ENCODE data around the gene FGD5. TPM values are rescaled to one million over a fixed set of nuclear protein-coding genes. Genes with fewer than 3 reads are reported as not detected.

FGD5 gene
- total and polyA plus RNA-seq, 7 experiments from 2014 or later, result 0.37 TPM; not detected in 6

DNA sequence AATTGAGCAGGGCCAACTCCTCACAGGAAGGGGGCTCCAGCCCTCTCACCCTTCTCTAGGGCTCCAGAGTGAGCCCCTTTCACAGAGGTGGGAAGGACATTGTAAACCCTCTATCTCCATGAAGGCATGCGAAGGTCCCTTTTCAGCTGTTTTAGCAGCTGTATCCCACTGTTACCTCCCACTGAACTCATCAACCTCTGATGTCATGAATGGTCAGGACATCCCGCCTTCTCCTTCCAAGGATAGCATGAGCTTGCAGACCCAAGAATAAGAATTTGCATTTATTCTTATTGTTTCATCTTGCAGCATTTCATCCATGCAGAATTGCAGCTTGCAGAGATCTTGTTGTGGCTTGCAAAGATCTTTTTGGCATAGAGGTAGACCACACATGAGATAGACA lies 24.3 kb upstream of the FGD5 start:
- no peaks in the 10 kb centered on the region for H3K4me1 Mint-ChIP-seq
- DNase-seq (no peak), ATAC-seq (no peak)
- Histone ChIP-seq H3K36me3 (ENCODE audit: control insufficient read depth in 2 of 3, insufficient read depth in 3 of 3, low read length in 3 of 3) (no peaks in the 10 kb centered on the region), H3K27ac (ENCODE audit: low read depth, low read length) (no peak overlapping the region), H3K9me3 (ENCODE audit: control insufficient read depth in 2 of 3, low read length in 3 of 3) (no peaks in the 10 kb centered on the region), H3K4me3 (ENCODE audit: low read length) (no peak overlapping the region), H3K4me1 (ENCODE audit: control insufficient read depth in 2 of 2, insufficient read depth in 2 of 2, low read length in 2 of 2) (no peaks in the 10 kb centered on the region), H3K27me3 (ENCODE audit: control insufficient read depth in 2 of 2, insufficient read depth in 2 of 2, low read length in 2 of 2) (no peaks in the 10 kb centered on the region)
- H3K4me3 Mint-ChIP-seq, result no peak overlapping the region
- no peak overlapping the region for H3K27ac Mint-ChIP-seq
- POLR2A ChIA-PET, result no interaction called here
- intact Hi-C loops (cut with micrococcal nuclease), result no loop called here
- peaks cover 6 to 25% (median 17%) of the 10 kb centered on the region in 5 donors for H3K27me3 Mint-ChIP-seq
- CTCF ChIA-PET, result no interaction called here
- H3K36me3 Mint-ChIP-seq, result peaks cover 0 to 3% (median 0%) of the 10 kb centered on the region in 5 donors
- H3K9me3 Mint-ChIP-seq, result peaks cover 0 to 3% (median 0%) of the 10 kb centered on the region in 11 donors

DNA sequence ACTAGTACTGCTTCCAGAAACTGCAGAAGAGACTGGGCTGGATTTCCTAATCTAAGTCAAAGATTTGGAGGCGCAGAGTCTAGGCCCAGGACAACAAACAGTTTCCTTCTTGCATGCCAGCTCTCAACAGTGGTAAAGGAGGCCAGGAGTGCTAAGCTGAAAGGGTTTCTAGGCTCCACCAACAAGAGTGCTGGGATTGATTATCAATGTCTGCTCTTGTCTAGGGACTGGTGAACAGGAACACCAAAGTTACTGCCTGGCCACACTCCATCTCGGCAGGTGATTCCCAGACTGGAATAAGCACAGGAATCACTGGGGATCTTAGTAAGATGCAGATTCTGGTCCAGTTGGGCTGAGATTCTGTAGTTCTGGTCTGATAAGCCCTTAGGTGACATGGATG lies 22.8 kb upstream of the FGD5 start:
- Mint-ChIP-seq H3K9me3 (peaks cover 0 to 4% (median 0%) of the 10 kb centered on the region in 11 donors), H3K27me3 (peaks cover 0 to 16% (median 7%) of the 10 kb centered on the region in 5 donors), H3K36me3 (peaks cover 0 to 3% (median 0%) of the 10 kb centered on the region in 5 donors), H3K27ac (no peak overlapping the region), H3K4me1 (no peaks in the 10 kb centered on the region), H3K4me3 (no peak overlapping the region)
- Histone ChIP-seq H3K27me3 (ENCODE audit: control insufficient read depth in 2 of 2, insufficient read depth in 2 of 2, low read length in 2 of 2) (no peaks in the 10 kb centered on the region), H3K36me3 (ENCODE audit: control insufficient read depth in 2 of 3, insufficient read depth in 3 of 3, low read length in 3 of 3) (no peaks in the 10 kb centered on the region), H3K27ac (ENCODE audit: low read depth, low read length) (no peak overlapping the region), H3K9me3 (ENCODE audit: control insufficient read depth in 2 of 3, low read length in 3 of 3) (no peaks in the 10 kb centered on the region), H3K4me1 (ENCODE audit: control insufficient read depth in 2 of 2, insufficient read depth in 2 of 2, low read length in 2 of 2) (no peaks in the 10 kb centered on the region), H3K4me3 (ENCODE audit: low read length) (no peak overlapping the region)
- ATAC-seq, result no peak
- CTCF ChIA-PET, result interaction anchor here (1.4 kb wide), 1 partner anchor 124 kb away, joined by 3 read pairs; no protein-coding TSS in a partner anchor
- DNase-seq, result no peak
- POLR2A ChIA-PET, result no interaction called here
- intact Hi-C loops (cut with micrococcal nuclease), result no loop called here

DNA sequence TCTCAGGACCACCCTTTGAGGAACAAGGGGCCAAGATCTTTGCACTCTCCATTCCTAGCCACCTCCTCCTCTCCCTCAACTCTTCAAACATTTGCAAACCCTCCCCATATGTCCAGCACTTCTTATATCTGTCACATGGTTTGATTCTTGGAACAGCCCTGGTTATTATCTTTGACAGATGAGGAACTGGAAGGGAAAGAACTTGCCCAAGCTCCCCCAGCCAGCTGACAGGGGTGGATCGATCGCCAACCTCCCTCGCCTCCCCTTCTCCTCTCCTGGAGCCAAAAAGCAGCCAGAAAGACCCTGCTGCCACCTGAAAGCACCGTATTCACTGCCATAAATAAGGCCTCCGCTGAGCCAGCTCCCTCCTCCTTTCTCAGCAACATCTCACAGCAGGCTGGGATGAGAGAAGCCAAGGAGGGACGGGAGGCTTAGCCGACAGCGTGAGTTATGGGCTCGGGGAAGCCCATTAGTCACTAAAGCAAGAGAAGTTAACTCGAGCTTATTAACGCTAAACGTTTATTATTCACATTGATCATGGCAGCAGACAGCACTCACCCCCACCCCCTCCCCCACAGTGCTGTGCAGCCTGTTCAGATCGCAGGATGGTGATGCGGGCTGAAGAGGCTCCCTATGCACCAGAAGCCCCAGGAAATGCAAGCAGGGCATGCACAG lies 22.2 kb upstream of the FGD5 start:
- ATAC-seq, result no peak
- no peak overlapping the region for H3K4me3 Mint-ChIP-seq
- H3K27ac Mint-ChIP-seq, result no peak overlapping the region
- CTCF ChIA-PET, result interaction anchor here (1.4 kb wide), 1 partner anchor 123 kb away, joined by 3 read pairs; no protein-coding TSS in a partner anchor
- intact Hi-C loops (cut with micrococcal nuclease), result no loop called here
- DNase-seq, result no peak
- H3K27me3 Mint-ChIP-seq, result peaks cover 0 to 12% (median 2%) of the 10 kb centered on the region in 5 donors
- Histone ChIP-seq H3K4me3 (ENCODE audit: low read length) (no peak overlapping the region), H3K9me3 (ENCODE audit: control insufficient read depth in 2 of 3, low read length in 3 of 3) (no peaks in the 10 kb centered on the region), H3K4me1 (ENCODE audit: control insufficient read depth in 2 of 2, insufficient read depth in 2 of 2, low read length in 2 of 2) (no peaks in the 10 kb centered on the region), H3K27me3 (ENCODE audit: control insufficient read depth in 2 of 2, insufficient read depth in 2 of 2, low read length in 2 of 2) (no peaks in the 10 kb centered on the region), H3K36me3 (ENCODE audit: control insufficient read depth in 2 of 3, insufficient read depth in 3 of 3, low read length in 3 of 3) (no peaks in the 10 kb centered on the region), H3K27ac (ENCODE audit: low read depth, low read length) (no peak overlapping the region)
- POLR2A ChIA-PET, result no interaction called here
- H3K9me3 Mint-ChIP-seq, result peaks cover 0 to 4% (median 0%) of the 10 kb centered on the region in 11 donors
- H3K36me3 Mint-ChIP-seq, result peaks cover 0 to 3% (median 0%) of the 10 kb centered on the region in 5 donors
- H3K4me1 Mint-ChIP-seq, result no peaks in the 10 kb centered on the region

DNA sequence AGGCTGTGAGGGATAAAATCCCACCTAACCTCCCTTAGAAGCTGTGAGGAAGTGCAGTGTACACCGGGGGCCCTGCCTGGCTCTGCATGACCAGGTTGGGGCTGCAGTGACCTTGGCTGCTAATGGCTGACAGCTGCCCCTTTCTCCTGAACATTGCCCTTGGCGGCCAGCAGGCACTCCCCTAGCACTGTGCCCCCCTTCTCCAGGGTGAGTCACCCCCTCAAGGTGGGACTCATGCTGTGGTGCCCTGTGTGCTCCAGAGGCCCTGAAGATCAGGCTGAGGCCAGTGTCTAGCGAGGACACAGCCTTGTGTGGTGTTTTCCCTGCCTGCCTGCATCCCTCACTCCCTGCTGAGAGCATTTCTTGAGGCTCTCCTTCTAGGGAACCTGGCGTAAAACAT lies 21.0 kb upstream of the FGD5 start:
- Mint-ChIP-seq H3K36me3 (peaks cover 0 to 3% (median 0%) of the 10 kb centered on the region in 5 donors), H3K9me3 (peaks cover 0 to 4% (median 0%) of the 10 kb centered on the region in 11 donors), H3K4me3 (no peak overlapping the region), H3K27ac (no peak overlapping the region), H3K27me3 (peaks cover 0 to 12% (median 0%) of the 10 kb centered on the region in 5 donors), H3K4me1 (no peaks in the 10 kb centered on the region)
- no peaks in the 10 kb centered on the region for H3K27me3 ChIP-seq (ENCODE audit: control insufficient read depth in 2 of 2, insufficient read depth in 2 of 2, low read length in 2 of 2)
- no peaks in the 10 kb centered on the region for H3K36me3 ChIP-seq (ENCODE audit: control insufficient read depth in 2 of 3, insufficient read depth in 3 of 3, low read length in 3 of 3)
- CTCF ChIA-PET, result no interaction called here
- ATAC-seq, result no peak
- POLR2A ChIA-PET, result no interaction called here
- H3K4me1 ChIP-seq (ENCODE audit: control insufficient read depth in 2 of 2, insufficient read depth in 2 of 2, low read length in 2 of 2), result no peaks in the 10 kb centered on the region
- H3K9me3 ChIP-seq (ENCODE audit: control insufficient read depth in 2 of 3, low read length in 3 of 3), result no peaks in the 10 kb centered on the region
- no peak overlapping the region for H3K27ac ChIP-seq (ENCODE audit: low read depth, low read length)
- intact Hi-C loops (cut with micrococcal nuclease), result no loop called here
- H3K4me3 ChIP-seq (ENCODE audit: low read length), result no peak overlapping the region
- no peak for DNase-seq

DNA sequence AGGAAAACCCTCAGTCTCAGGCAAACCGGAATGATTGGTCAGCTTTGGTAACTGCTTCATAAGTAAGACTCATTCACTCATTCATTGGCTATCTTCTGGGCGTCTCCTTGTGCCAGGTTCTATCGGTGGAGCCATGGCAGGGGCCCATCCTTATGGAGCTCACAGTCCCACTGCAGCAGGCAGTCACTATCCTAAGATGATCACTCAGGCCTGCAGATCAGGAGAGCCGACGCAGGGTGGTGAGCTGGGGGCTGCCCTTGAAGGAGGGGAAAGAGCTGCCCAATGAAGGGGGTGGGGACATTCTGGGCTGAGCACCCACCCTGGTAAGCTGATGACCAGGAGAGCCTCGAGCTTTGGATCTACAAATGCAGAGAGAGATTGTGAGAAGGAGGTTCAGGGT lies 20.5 kb upstream of the FGD5 start:
- Histone ChIP-seq H3K27ac (ENCODE audit: low read depth, low read length) (no peak overlapping the region), H3K27me3 (ENCODE audit: control insufficient read depth in 2 of 2, insufficient read depth in 2 of 2, low read length in 2 of 2) (peaks cover 0 to 1% of the 10 kb centered on the region in 2 donors), H3K9me3 (ENCODE audit: control insufficient read depth in 2 of 3, low read length in 3 of 3) (no peaks in the 10 kb centered on the region), H3K4me1 (ENCODE audit: control insufficient read depth in 2 of 2, insufficient read depth in 2 of 2, low read length in 2 of 2) (no peaks in the 10 kb centered on the region), H3K4me3 (ENCODE audit: low read length) (no peak overlapping the region), H3K36me3 (ENCODE audit: control insufficient read depth in 2 of 3, insufficient read depth in 3 of 3, low read length in 3 of 3) (no peaks in the 10 kb centered on the region)
- Mint-ChIP-seq H3K9me3 (peaks cover 0 to 4% (median 0%) of the 10 kb centered on the region in 11 donors), H3K4me1 (peaks cover 0 to 4% (median 0%) of the 10 kb centered on the region in 7 donors), H3K27ac (no peak overlapping the region), H3K36me3 (peaks cover 0 to 3% (median 0%) of the 10 kb centered on the region in 5 donors), H3K27me3 (peaks cover 0 to 14% (median 0%) of the 10 kb centered on the region in 5 donors), H3K4me3 (no peak overlapping the region)
- intact Hi-C loops (cut with micrococcal nuclease), result no loop called here
- no peak for ATAC-seq
- POLR2A ChIA-PET, result no interaction called here
- CTCF ChIA-PET, result no interaction called here
- DNase-seq, result no peak

DNA sequence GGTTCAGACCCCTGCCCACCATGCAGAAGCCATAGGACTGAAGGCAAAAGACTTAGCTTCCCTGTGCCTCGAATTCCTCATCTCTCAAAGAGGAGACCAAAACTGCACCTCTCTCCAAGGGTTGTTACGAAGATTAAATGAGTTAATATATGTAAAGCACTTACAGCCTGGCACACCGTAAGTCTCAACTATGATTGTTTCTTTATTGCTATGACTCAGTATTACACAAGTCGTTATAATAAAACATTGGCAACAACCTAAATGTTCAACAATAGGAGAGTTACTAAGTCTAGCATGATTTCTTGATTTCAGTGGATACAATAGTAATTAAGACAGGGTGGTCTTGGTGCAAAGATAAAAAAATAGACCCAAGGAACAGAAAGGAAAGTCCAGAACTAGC lies 19.6 kb upstream of the FGD5 start:
- Histone ChIP-seq H3K36me3 (ENCODE audit: control insufficient read depth in 2 of 3, insufficient read depth in 3 of 3, low read length in 3 of 3) (no peaks in the 10 kb centered on the region), H3K27me3 (ENCODE audit: control insufficient read depth in 2 of 2, insufficient read depth in 2 of 2, low read length in 2 of 2) (peaks cover 0 to 3% of the 10 kb centered on the region in 2 donors), H3K4me1 (ENCODE audit: control insufficient read depth in 2 of 2, insufficient read depth in 2 of 2, low read length in 2 of 2) (no peaks in the 10 kb centered on the region), H3K27ac (ENCODE audit: low read depth, low read length) (no peak overlapping the region), H3K4me3 (ENCODE audit: low read length) (no peak overlapping the region), H3K9me3 (ENCODE audit: control insufficient read depth in 2 of 3, low read length in 3 of 3) (no peaks in the 10 kb centered on the region)
- ChIA-PET CTCF (no interaction called here), POLR2A (no interaction called here)
- Mint-ChIP-seq H3K4me3 (no peak overlapping the region), H3K4me1 (peaks cover 0 to 9% (median 5%) of the 10 kb centered on the region in 7 donors), H3K36me3 (peaks cover 0 to 3% (median 0%) of the 10 kb centered on the region in 5 donors), H3K9me3 (peaks cover 0 to 4% (median 0%) of the 10 kb centered on the region in 11 donors), H3K27ac (no peak overlapping the region), H3K27me3 (peaks cover 0 to 19% (median 0%) of the 10 kb centered on the region in 5 donors)
- DNase-seq (no peak), ATAC-seq (no peak)
- intact Hi-C loops (cut with micrococcal nuclease), result no loop called here

DNA sequence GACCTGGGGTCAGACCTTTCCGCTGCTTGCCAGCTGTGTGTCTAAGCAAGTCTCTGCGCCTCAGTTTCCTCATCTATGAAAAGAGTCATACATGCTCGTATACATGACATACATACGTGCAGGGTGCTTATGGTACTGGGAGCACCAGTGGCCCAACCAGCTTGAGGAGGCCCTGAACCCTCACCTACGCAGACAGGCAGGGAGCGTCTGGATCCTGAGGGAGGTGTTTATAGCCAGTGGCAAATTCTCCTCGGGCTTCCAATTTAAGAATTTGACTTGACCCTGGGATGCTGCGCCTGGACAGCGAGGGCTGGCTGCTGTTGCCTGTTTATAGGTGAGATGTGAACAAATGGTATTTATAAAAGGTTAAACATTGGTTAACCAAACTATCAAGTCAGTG lies 17.7 kb upstream of the FGD5 start:
- Histone ChIP-seq H3K27ac (ENCODE audit: low read depth, low read length) (no peak overlapping the region), H3K4me3 (ENCODE audit: low read length) (no peak overlapping the region), H3K36me3 (ENCODE audit: control insufficient read depth in 2 of 3, insufficient read depth in 3 of 3, low read length in 3 of 3) (no peaks in the 10 kb centered on the region), H3K27me3 (ENCODE audit: control insufficient read depth in 2 of 2, insufficient read depth in 2 of 2, low read length in 2 of 2) (peaks cover 0 to 3% of the 10 kb centered on the region in 2 donors), H3K9me3 (ENCODE audit: control insufficient read depth in 2 of 3, low read length in 3 of 3) (no peaks in the 10 kb centered on the region), H3K4me1 (ENCODE audit: control insufficient read depth in 2 of 2, insufficient read depth in 2 of 2, low read length in 2 of 2) (no peaks in the 10 kb centered on the region)
- ATAC-seq (no peak), DNase-seq (no peak)
- no peak overlapping the region for H3K27ac Mint-ChIP-seq
- CTCF ChIA-PET, result no interaction called here
- peaks cover 0 to 16% (median 9%) of the 10 kb centered on the region in 7 donors for H3K4me1 Mint-ChIP-seq
- intact Hi-C loops (cut with micrococcal nuclease), result no loop called here
- H3K4me3 Mint-ChIP-seq, result no peak overlapping the region
- H3K9me3 Mint-ChIP-seq, result peaks cover 0 to 4% (median 0%) of the 10 kb centered on the region in 11 donors
- peaks cover 0 to 3% (median 0%) of the 10 kb centered on the region in 5 donors for H3K36me3 Mint-ChIP-seq
- POLR2A ChIA-PET, result no interaction called here
- peaks cover 0 to 21% (median 8%) of the 10 kb centered on the region in 5 donors for H3K27me3 Mint-ChIP-seq
